ENCODE data around the gene SNCB.

SNCB gene

DNA sequence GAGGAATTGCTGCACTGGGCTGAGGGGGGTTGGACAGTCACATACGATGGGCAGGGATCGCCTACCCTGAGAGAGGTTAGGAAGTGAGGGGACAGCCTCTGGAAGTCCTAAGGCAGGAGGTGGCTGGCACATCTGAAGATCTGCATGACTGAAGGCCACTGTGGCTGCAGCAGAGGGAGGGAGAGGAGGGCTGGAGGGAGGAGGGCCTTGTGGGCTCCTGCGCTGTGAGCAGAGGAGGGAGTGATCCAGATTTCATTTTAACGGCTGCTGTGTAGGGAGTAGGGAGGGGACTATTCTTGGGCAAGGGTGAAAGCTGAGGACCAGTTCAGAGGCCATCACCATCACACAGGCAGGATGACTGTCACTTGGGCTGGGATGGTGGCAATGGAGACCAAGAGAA, 7.2 kb upstream of the SNCB start:
- no peak for TF ChIP-seq Cebpa-rat (IDR thresholded peaks at IDR 0.05)
- H3K27ac ChIP-seq: no peak overlapping the region
- no peaks in the 10 kb centered on the region for H3K36me3 ChIP-seq
- peaks cover 0 to 9% (median 0%) of the 10 kb centered on the region in 11 experiments; a peak in 1 of 22 replicates for H3K27me3 ChIP-seq
- H4K20me1 ChIP-seq: peaks cover 0 to 6% (median 0%) of the 10 kb centered on the region in 11 experiments; a peak in 2 of 22 replicates
- peaks cover 9 to 56% (median 46%) of the 10 kb centered on the region in 10 experiments for H3K4me1 ChIP-seq
- peak overlapping the region in 5 of 11 experiments; percentile 0 to 34 (median 30); a peak in 4 of 22 replicates for H3K4me2 ChIP-seq
- H3K9me3 ChIP-seq (replicated peaks in 1 of 11): no peaks in the 10 kb centered on the region
- no peak overlapping the region for H3K9ac ChIP-seq
- no peak overlapping the region for H3K4me3 ChIP-seq

- H3K36me3 ChIP-seq: no peaks in the 10 kb centered on the region
- peaks cover 0 to 14% (median 0%) of the 10 kb centered on the region in 11 experiments; a peak in 9 of 22 replicates for H3K27me3 ChIP-seq
- H3K27ac ChIP-seq: no peak overlapping the region
- H3K9me3 ChIP-seq (replicated peaks in 1 of 11): no peaks in the 10 kb centered on the region
- H3K4me3 ChIP-seq: no peak overlapping the region
- no peak overlapping the region for H3K9ac ChIP-seq
- peak overlapping the region in 5 of 11 experiments; percentile 0 to 33 (median 18); a peak in 3 of 22 replicates for H3K4me2 ChIP-seq
- TF ChIP-seq Cebpa-rat (IDR thresholded peaks at IDR 0.05): no peak
- H3K4me1 ChIP-seq: peaks cover 9 to 65% (median 49%) of the 10 kb centered on the region in 10 experiments
- peaks cover 0 to 8% (median 4%) of the 10 kb centered on the region in 11 experiments; a peak in 5 of 22 replicates for H4K20me1 ChIP-seq
Observed at GRCh38 chr5:176636426-176636825, 6.1 kb upstream of the SNCB start.

- no peaks in the 10 kb centered on the region for H3K36me3 ChIP-seq
- H4K20me1 ChIP-seq: peaks cover 0 to 33% (median 10%) of the 10 kb centered on the region in 11 experiments; a peak in 9 of 22 replicates
- peak overlapping the region in 1 of 11 experiments; percentile 27; a peak in 1 of 22 replicates for H3K9ac ChIP-seq
- no peaks in the 10 kb centered on the region for H3K9me3 ChIP-seq (replicated peaks in 1 of 11)
- H3K4me2 ChIP-seq: peak overlapping the region; percentile 51 to 92 (median 81)
- no peak overlapping the region for H3K4me3 ChIP-seq
- peaks cover 25 to 82% (median 67%) of the 10 kb centered on the region in 10 experiments for H3K4me1 ChIP-seq
- TF ChIP-seq Cebpa-rat (IDR thresholded peaks at IDR 0.05): no peak
- H3K27ac ChIP-seq: peak overlapping the region in 1 of 11 experiments; percentile 10; a peak in 1 of 22 replicates
- H3K27me3 ChIP-seq: peaks cover 17 to 42% (median 26%) of the 10 kb centered on the region in 11 experiments
Observed at GRCh38 chr5:176633598-176633997, 3.3 kb upstream of the SNCB start.

DNA sequence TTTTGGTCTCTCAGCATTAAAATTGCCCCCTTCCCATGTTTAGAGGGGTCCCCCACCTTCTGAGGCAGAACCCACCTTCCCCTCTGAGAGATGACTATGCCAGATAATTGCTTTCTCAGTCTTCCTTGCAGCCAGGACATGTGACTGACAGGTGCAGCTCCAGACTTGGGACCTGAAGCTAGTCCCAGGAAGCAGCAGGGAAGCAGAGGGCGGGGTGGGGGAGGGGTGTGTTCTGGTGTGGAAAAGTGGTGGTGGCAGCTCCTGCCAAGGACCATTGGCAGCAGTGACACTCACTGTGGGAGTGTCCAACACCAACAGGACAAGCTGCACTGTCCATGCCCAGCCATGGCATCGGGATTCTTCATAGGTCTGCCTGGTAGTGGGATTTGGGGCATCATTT, 2.4 kb upstream of the SNCB start:
- Histone ChIP-seq H3K27ac (no peak overlapping the region), H3K4me3 (no peak overlapping the region), H4K20me1 (peaks cover 0 to 41% (median 10%) of the 10 kb centered on the region in 11 experiments; a peak in 9 of 22 replicates), H3K9ac (no peak overlapping the region), H3K27me3 (peaks cover 18 to 50% (median 31%) of the 10 kb centered on the region in 11 experiments), H3K4me2 (peak overlapping the region in 7 of 11 experiments; percentile 79 to 92 (median 84); a peak in 10 of 22 replicates), H3K9me3 (replicated peaks in 1 of 11) (no peaks in the 10 kb centered on the region), H3K4me1 (peaks cover 25 to 88% (median 75%) of the 10 kb centered on the region in 10 experiments), H3K36me3 (no peaks in the 10 kb centered on the region)
- TF ChIP-seq Cebpa-rat (IDR thresholded peaks at IDR 0.05): no peak

GRCh38 chr5:176631383-176632200, 1.3 kb upstream of the SNCB start:
- H3K4me3 ChIP-seq: no peak overlapping the region
- H3K27ac ChIP-seq: no peak overlapping the region
- H3K4me2 ChIP-seq: peak overlapping the region in 9 of 11 experiments; percentile 95 to 100 (median 98); a peak in 19 of 22 replicates
- peaks cover 34 to 91% (median 83%) of the 10 kb centered on the region in 10 experiments for H3K4me1 ChIP-seq
- H3K27me3 ChIP-seq: peaks cover 18 to 60% (median 31%) of the 10 kb centered on the region in 11 experiments
- H3K9ac ChIP-seq: no peak overlapping the region
- no peaks in the 10 kb centered on the region for H3K9me3 ChIP-seq (replicated peaks in 1 of 11)
- no peaks in the 10 kb centered on the region for H3K36me3 ChIP-seq
- no peak for TF ChIP-seq Cebpa-rat (IDR thresholded peaks at IDR 0.05)
- H4K20me1 ChIP-seq: peaks cover 0 to 46% (median 10%) of the 10 kb centered on the region in 11 experiments; a peak in 10 of 22 replicates

- no peaks in the 10 kb centered on the region for H3K9me3 ChIP-seq (replicated peaks in 1 of 11)
- H3K9ac ChIP-seq: peak overlapping the region in 10 of 11 experiments; percentile 3 to 69 (median 44); a peak in 14 of 22 replicates
- TF ChIP-seq Cebpa-rat (IDR thresholded peaks at IDR 0.05): no peak
- peaks cover 34 to 93% (median 89%) of the 10 kb centered on the region in 10 experiments for H3K4me1 ChIP-seq
- H3K36me3 ChIP-seq: no peaks in the 10 kb centered on the region
- H4K20me1 ChIP-seq: peaks cover 0 to 49% (median 10%) of the 10 kb centered on the region in 11 experiments; a peak in 10 of 22 replicates
- peak overlapping the region; percentile 95 to 100 (median 99) for H3K4me2 ChIP-seq
- peaks cover 18 to 60% (median 31%) of the 10 kb centered on the region in 11 experiments for H3K27me3 ChIP-seq
- H3K4me3 ChIP-seq: peak overlapping the region; percentile 55 to 71 (median 62)
- H3K27ac ChIP-seq: no peak overlapping the region
Observed at GRCh38 chr5:176630681-176631222, 418 bp upstream of the SNCB start.

DNA sequence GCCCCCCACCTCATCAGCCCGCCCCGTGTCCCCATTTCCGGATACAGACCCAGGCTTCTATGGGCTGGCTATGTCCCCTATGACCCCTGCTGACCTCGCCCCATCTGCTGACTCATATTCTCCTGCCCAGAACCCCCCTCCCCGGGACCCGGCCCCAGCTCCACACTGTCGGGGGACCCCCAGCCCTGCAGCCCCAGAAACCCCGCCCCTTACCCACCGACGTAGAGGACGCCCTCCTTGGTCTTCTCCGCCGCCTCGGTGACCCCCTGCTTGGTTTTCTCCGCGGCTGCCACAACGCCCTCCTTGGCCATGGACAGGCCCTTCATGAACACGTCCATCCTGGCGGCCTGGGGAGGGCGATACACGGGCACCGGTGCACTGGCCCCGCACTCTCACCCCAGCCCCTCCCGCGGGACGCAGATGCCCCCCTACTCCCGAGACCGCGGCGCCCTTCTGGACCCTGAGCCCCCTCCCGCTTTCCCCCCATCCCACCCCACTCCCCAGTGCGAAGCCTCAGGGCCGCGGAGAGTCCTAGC, 949 bp downstream of the SNCB start:
- Histone ChIP-seq H3K4me2 (peak overlapping the region; percentile 95 to 100 (median 99)), H3K27me3 (peaks cover 18 to 60% (median 31%) of the 10 kb centered on the region in 11 experiments), H3K9me3 (replicated peaks in 1 of 11) (no peaks in the 10 kb centered on the region), H3K4me3 (peak overlapping the region; percentile 55 to 71 (median 62)), H4K20me1 (peaks cover 0 to 49% (median 10%) of the 10 kb centered on the region in 11 experiments; a peak in 10 of 22 replicates), H3K9ac (peak overlapping the region in 7 of 11 experiments; percentile 4 to 69 (median 49); a peak in 8 of 22 replicates), H3K27ac (no peak overlapping the region), H3K4me1 (peaks cover 34 to 92% (median 87%) of the 10 kb centered on the region in 10 experiments), H3K36me3 (no peaks in the 10 kb centered on the region)
- no peak for TF ChIP-seq Cebpa-rat (IDR thresholded peaks at IDR 0.05)

- Histone ChIP-seq H3K36me3 (no peaks in the 10 kb centered on the region), H3K27ac (no peak overlapping the region), H3K4me2 (peak overlapping the region in 9 of 11 experiments; percentile 48 to 100 (median 98); a peak in 18 of 22 replicates), H3K9me3 (replicated peaks in 1 of 11) (no peaks in the 10 kb centered on the region), H3K4me1 (peaks cover 28 to 89% (median 80%) of the 10 kb centered on the region in 10 experiments), H3K9ac (no peak overlapping the region), H3K4me3 (no peak overlapping the region), H3K27me3 (peaks cover 18 to 56% (median 31%) of the 10 kb centered on the region in 11 experiments), H4K20me1 (peaks cover 0 to 46% (median 6%) of the 10 kb centered on the region in 11 experiments; a peak in 8 of 22 replicates)
- TF ChIP-seq Cebpa-rat (IDR thresholded peaks at IDR 0.05): no peak
Observed at GRCh38 chr5:176628406-176629228, 1.7 kb downstream of the SNCB start.

Data from BLaER1 treated with 17β-estradiol and CSF1 and Interleukin-3, amounts not matched to agents 10 nM and 100 nM (cell line).